HG03439 (cell line): ENCODE results near the gene SALL2.
"Not testable (repeated sequence)": the region's sequence is repeated elsewhere in the genome, so short reads cannot be mapped to it uniquely, and the experiment has no call there.

ENCODE experiments used
- ATAC-seq: cut with Tn5 transposase; IDR thresholded peaks from one replicate; pipeline ENCODE4 v1.9.1; 2021; ENCODE audit warnings: mild to moderate bottlenecking, moderate library complexity; ENCODE audit not compliant: unreplicated experiment

The SALL2 gene

GRCh38 chr14:21525962-21526671 is at the start of gene SALL2:
Gene SALL2 (minus strand): TSS chr14:21526346. CDS start chr14:21526127, 219 bp downstream.
- ATAC-seq, result no peak

- ATAC-seq, result no peak
Measured at GRCh38 chr14:21575661-21576060, 49.5 kb upstream of the SALL2 start.

- no peak for ATAC-seq
Measured at GRCh38 chr14:21572604-21573003, 46.5 kb upstream of the SALL2 start.

GRCh38 chr14:21558703-21559170 is 32.6 kb upstream of the SALL2 start:
- no peak for ATAC-seq

GRCh38 chr14:21557084-21557901 is 31.1 kb upstream of the SALL2 start:
- no peak for ATAC-seq

- no peak for ATAC-seq
Measured at GRCh38 chr14:21556378-21557083, 30.4 kb upstream of the SALL2 start.

GRCh38 chr14:21553266-21553665 is 27.1 kb upstream of the SALL2 start:
- ATAC-seq, result no peak

- not testable (repeated sequence) for ATAC-seq
Measured at GRCh38 chr14:21544588-21544987, 18.4 kb upstream of the SALL2 start.

- ATAC-seq, result no peak
Measured at GRCh38 chr14:21543963-21544362, 17.8 kb upstream of the SALL2 start.

- no peak for ATAC-seq
Measured at GRCh38 chr14:21543521-21543960, 17.4 kb upstream of the SALL2 start.

GRCh38 chr14:21541413-21542074 is 15.4 kb upstream of the SALL2 start:
- ATAC-seq, result no peak

GRCh38 chr14:21539189-21539940 is 13.2 kb upstream of the SALL2 start:
- ATAC-seq, result no peak

- ATAC-seq, result no peak
Measured at GRCh38 chr14:21537090-21537424, 10.9 kb upstream of the SALL2 start.

GRCh38 chr14:21536418-21537089 is 10.4 kb upstream of the SALL2 start:
- no peak for ATAC-seq

GRCh38 chr14:21535545-21536417 is 9.6 kb upstream of the SALL2 start:
- ATAC-seq, result no peak

- no peak for ATAC-seq
Measured at GRCh38 chr14:21534576-21534975, 8.4 kb upstream of the SALL2 start.

- no peak for ATAC-seq
Measured at GRCh38 chr14:21533294-21533693, 7.1 kb upstream of the SALL2 start.

GRCh38 chr14:21529515-21529914 is 3.4 kb upstream of the SALL2 start:
- ATAC-seq, result no peak
